HepG2 (cell line): ENCODE measurements around the gene C10orf90. TPM values are rescaled to one million over a fixed set of nuclear protein-coding genes. Genes with fewer than 3 reads are reported as not detected.

ENCODE experiments used
- ATAC-seq: fragments of 200-7000 bp; cut with Tn5 transposase; 3 replicates; pipeline ENCODE4 v1.9.1; 2020; ENCODE audit warnings: mild to moderate bottlenecking, moderate library complexity
- BruUV-seq: library from RNA; stranded (reverse); fragments of 400-500 nt; replicated peaks from 2 replicates; lab custom pipeline; 2021; lab: Mats Ljungman, UMichigan
- CTCF ChIA-PET: fragments of 300-600 bp; formaldehyde crosslinking; extraction: SDS; loops from one replicate; lab custom pipeline; 2021; ENCODE audit warnings: low total read pairs, inconsistent platforms, low intra/inter-chr PET ratio; lab: Yijun Ruan, JAX
- POLR2A ChIA-PET: fragments of 350-600 bp; sonication (Branson Sonifier 250); formaldehyde crosslinking; loops from one replicate; lab custom pipeline; 2020; ENCODE audit warnings: antibody characterized with exemption, inconsistent platforms; lab: Yijun Ruan, JAX
- DNase-seq: peaks from one replicate; pipeline ENCODE4 v3.0.0-alpha.2; 2015; ENCODE audit warnings: low spot score
- FAIRE-seq: peaks from 3 replicates; lab custom pipeline; 2011; peaks lifted over from hg19 to GRCh38; lab: Jason Lieb, UNC
- H2AFZ ChIP-seq: one replicate; pipeline ENCODE4 v1.6.1; 2011; ENCODE audit warnings: low read length, inconsistent platforms
- H3K27ac ChIP-seq: fragments of 300-600 bp; 3 replicates; pipeline ENCODE4 v1.8.0; 2011; ENCODE audit warnings: mixed run types, mild to moderate bottlenecking, mixed read lengths, low read length, inconsistent platforms; ENCODE audit not compliant: insufficient read depth; ENCODE audit errors: extremely low read length
- H3K27me3 ChIP-seq, 2 experiments: fragments of 200-600 bp in 1 of 2; 2 replicates in 1 of 2; 3 replicates in 1 of 2; pipeline versions ENCODE4 v1.6.0 to v1.8.0; 2011; ENCODE audit warnings: low read length in 2 of 2, mild to moderate bottlenecking in 2 of 2, moderate library complexity in 2 of 2, inconsistent platforms in 1 of 2; ENCODE audit not compliant: insufficient read depth in 2 of 2, control insufficient read depth in 1 of 2
- H3K36me3 ChIP-seq, 2 experiments: fragments of 200-600 bp in 1 of 2; replicated peaks in 1 of 2; 2 replicates in 1 of 2; 3 replicates in 1 of 2; pipeline versions ENCODE4 v1.5.1 to v1.8.0; 2011; ENCODE audit warnings: low read length in 2 of 2, inconsistent platforms in 1 of 2; ENCODE audit not compliant: insufficient read depth in 2 of 2, control insufficient read depth in 1 of 2
- H3K4me1 ChIP-seq: 2 replicates; pipeline ENCODE4 v1.5.1; 2012; ENCODE audit warnings: low read length, inconsistent platforms; ENCODE audit not compliant: insufficient read depth
- H3K4me2 ChIP-seq: 2 replicates; pipeline ENCODE4 v1.6.0; 2011; ENCODE audit warnings: low read depth, low read length, inconsistent platforms
- H3K4me3 ChIP-seq, 3 experiments: fragments of 200-600 bp in 1 of 3; sonication (generic), shearing (Covaris generic) in 1 of 3; replicated peaks in 1 of 3; 2 replicates each; pipeline ENCODE4 v1.5.1; 2011 to 2016; ENCODE audit warnings: low read length in 3 of 3, inconsistent platforms in 2 of 3, low read depth in 2 of 3, mild to moderate bottlenecking in 2 of 3, control low read depth in 1 of 3, mixed read lengths in 1 of 3; ENCODE audit not compliant: insufficient read depth in 1 of 3
- H3K79me2 ChIP-seq: one replicate; pipeline ENCODE4 v1.6.1; 2011; ENCODE audit warnings: low read length, inconsistent platforms; ENCODE audit not compliant: insufficient read depth
- H3K9ac ChIP-seq: 2 replicates; pipeline ENCODE4 v1.6.0; 2011; ENCODE audit warnings: mild to moderate bottlenecking, low read depth, low read length, inconsistent platforms; ENCODE audit not compliant: insufficient read depth
- H3K9me3 ChIP-seq: 2 replicates; pipeline ENCODE4 v1.5.1; 2012; ENCODE audit warnings: mild to moderate bottlenecking, low read length
- H4K20me1 ChIP-seq: 2 replicates; pipeline ENCODE4 v1.6.0; 2011; ENCODE audit warnings: inconsistent platforms, mild to moderate bottlenecking, low read length, moderate library complexity; ENCODE audit not compliant: insufficient read depth
- ARNT ChIP-seq: fragments of 450-650 bp; IDR thresholded peaks from 2 replicates; pipeline ENCODE4 v1.6.1; 2017
- BCL6 ChIP-seq: IDR thresholded peaks from 2 replicates; pipeline ENCODE4 v1.6.1; 2016; ENCODE audit warnings: missing genetic modification reagents, missing compliant biosample characterization
- BRCA1 ChIP-seq: sonication (generic); formaldehyde crosslinking; IDR thresholded peaks from 2 replicates; pipeline ENCODE4 v1.4.0; 2020; ENCODE audit warnings: missing genetic modification reagents
- CENPX ChIP-seq: sonication (generic); formaldehyde crosslinking; IDR thresholded peaks from 2 replicates; pipeline ENCODE4 v1.9.0; 2021; ENCODE audit warnings: mild to moderate bottlenecking, missing genetic modification reagents, moderate library complexity
- FOXA1 ChIP-seq, 2 experiments: fragments of 450-650 bp in 1 of 2; sonication (generic) in 1 of 2; formaldehyde crosslinking in 1 of 2; IDR thresholded peaks; 2 replicates each; pipeline versions ENCODE4 v1.4.0 to v1.6.1; 2016 to 2020; ENCODE audit warnings: missing genetic modification reagents in 1 of 2
- MXD4 ChIP-seq: IDR thresholded peaks from 2 replicates; pipeline ENCODE4 v1.6.1; 2016; ENCODE audit warnings: mild to moderate bottlenecking, missing biosample characterization, missing genetic modification reagents
- NR2F2 ChIP-seq: IDR thresholded peaks from 2 replicates; pipeline ENCODE4 v1.6.1; 2012; ENCODE audit warnings: low read depth, inconsistent platforms, borderline replicate concordance
- RXRB ChIP-seq: IDR thresholded peaks from 2 replicates; pipeline ENCODE4 v1.6.1; 2016; ENCODE audit warnings: borderline replicate concordance, missing genetic modification reagents, missing compliant biosample characterization
- ZNF20 ChIP-seq: sonication (generic); formaldehyde crosslinking; IDR thresholded peaks from 2 replicates; pipeline ENCODE4 v1.4.0; 2020; ENCODE audit warnings: mild to moderate bottlenecking, moderate library complexity, missing genetic modification reagents
- ZNF24 ChIP-seq: fragments of 450-650 bp; IDR thresholded peaks from 2 replicates; pipeline ENCODE4 v1.6.1; 2017; ENCODE audit warnings: antibody characterized with exemption, mild to moderate bottlenecking
- ZNF34 ChIP-seq: sonication (generic); formaldehyde crosslinking; IDR thresholded peaks from 2 replicates; pipeline ENCODE4 v1.4.0; 2020; ENCODE audit warnings: mild to moderate bottlenecking, missing genetic modification reagents, borderline replicate concordance
- ZNF577 ChIP-seq: sonication (generic); formaldehyde crosslinking; IDR thresholded peaks from 2 replicates; pipeline ENCODE4 v1.4.0; 2020; ENCODE audit warnings: mild to moderate bottlenecking, low read depth, missing genetic modification reagents, borderline replicate concordance
- ZNF652 ChIP-seq: IDR thresholded peaks from 2 replicates; pipeline ENCODE4 v1.6.1; 2016; ENCODE audit warnings: low read depth, borderline replicate concordance
- ZNF761 ChIP-seq: sonication (generic); formaldehyde crosslinking; conservative IDR thresholded peaks from 2 replicates; pipeline ENCODE4 v1.4.0; 2020; ENCODE audit warnings: mild to moderate bottlenecking, missing genetic modification reagents
- WGBS: methylation state at CpG from one replicate; pipeline ENCODE4 v1.1.6; 2017; ENCODE audit warnings: low lambda C conversion rate; 5-methylcytosine and 5-hydroxymethylcytosine counted together
- in situ Hi-C: cut with HindIII; loops from 2 replicates; pipeline ENCODE4 v1.10.0; 2017; ENCODE audit warnings: low pct_unique_long_range_greater_than_20kb; ENCODE audit not compliant: extremely low pct_ligation_motif_present
- intact Hi-C: fragments of 100-400 bp; cut with micrococcal nuclease; formaldehyde crosslinking; loops from one replicate; pipeline ENCODE4 v1.10.0; 2022; ENCODE audit not compliant: unreplicated experiment
- polyA plus RNA-seq, 8 experiments: library from polyadenylated mRNA; depleted of rRNA in 3 of 8; stranded (reverse) in 7 of 8; unstranded in 1 of 8; fragments of >200 nt; fragmentation: Illumina TruSeq in 4 of 8; extraction: Trizol in 4 of 8; gene quantifications; 2 replicates each; pipeline versions ENCODE4 v1.2.1 to v1.2.3, GENCODE V29; 2011 to 2016; ENCODE audit warnings: low read depth in 4 of 8, missing spikeins in 1 of 8, mixed read lengths in 1 of 8; ENCODE audit not compliant: insufficient read depth in 1 of 8
- total RNA-seq, 5 experiments: library from RNA; depleted of rRNA; stranded (reverse); fragments of >200 nt; fragmentation: Illumina TruSeq; extraction: Trizol; gene quantifications; 2 replicates each; pipeline ENCODE4 v1.2.3, GENCODE V29; 2016; ENCODE audit warnings: low read depth in 1 of 5
- TF ChIP-seq, protein P1 (sequence below): sonication (generic); formaldehyde crosslinking; IDR thresholded peaks from 2 replicates; pipeline ENCODE4 v1.8.1; 2023; ENCODE audit warnings: mild to moderate bottlenecking, missing genetic modification reagents, borderline replicate concordance
- TF ChIP-seq, protein P2 (sequence below): sonication (generic); formaldehyde crosslinking; IDR thresholded peaks from 2 replicates; pipeline ENCODE4 v1.4.0; 2020; ENCODE audit warnings: missing genetic modification reagents
- TF ChIP-seq, protein P3 (sequence below): sonication (generic); formaldehyde crosslinking; IDR thresholded peaks from 2 replicates; pipeline ENCODE4 v1.5.1; 2020; ENCODE audit warnings: mild to moderate bottlenecking, missing genetic modification reagents, moderate library complexity
- TF ChIP-seq, protein P4 (sequence below): sonication (generic); formaldehyde crosslinking; IDR thresholded peaks from 2 replicates; pipeline ENCODE4 v1.5.1; 2020; ENCODE audit warnings: mild to moderate bottlenecking, moderate library complexity, missing genetic modification reagents
- TF ChIP-seq, protein P5 (sequence below): IDR thresholded peaks from 2 replicates; pipeline ENCODE4 v1.6.1; 2016

C10orf90 gene
- total and polyA plus RNA-seq, 2 of the 13 experiments (the other 11 are each of a cell fraction or from before 2014, with no cell fraction given), result not detected

DNA sequence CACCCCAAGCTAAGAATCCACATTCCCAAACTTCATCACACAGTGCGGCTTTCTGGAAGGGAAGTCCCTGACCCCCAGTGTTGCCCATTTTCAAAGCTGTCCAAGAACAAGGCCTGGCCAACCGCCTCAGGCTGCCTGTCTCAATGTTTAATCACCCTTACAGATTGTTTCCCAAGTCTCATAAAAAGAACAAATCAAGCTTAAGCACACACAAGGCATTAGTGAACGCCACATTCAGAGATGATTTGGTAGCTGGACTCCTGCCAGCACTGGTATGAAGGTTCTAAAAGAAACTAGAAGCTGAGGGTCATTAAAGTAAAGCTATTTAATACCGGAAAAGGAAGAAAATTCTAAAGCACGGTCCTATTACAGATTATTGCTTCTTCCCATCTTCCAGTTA lies 35.6 kb downstream of the C10orf90 start (continued):
- TF ChIP-seq ZNF761 (CRISPR knock-in tag), result no peak
- TF ChIP-seq RXRB (CRISPR knock-in tag), result no peak
- TF ChIP-seq ARNT, result no peak
- TF ChIP-seq ZNF577 (CRISPR knock-in tag), result no peak
- no peak for TF ChIP-seq CENPX (CRISPR knock-in tag)
- TF ChIP-seq ZNF24, result no peak
- TF ChIP-seq, all 625 proteins: peak for 0

DNA sequence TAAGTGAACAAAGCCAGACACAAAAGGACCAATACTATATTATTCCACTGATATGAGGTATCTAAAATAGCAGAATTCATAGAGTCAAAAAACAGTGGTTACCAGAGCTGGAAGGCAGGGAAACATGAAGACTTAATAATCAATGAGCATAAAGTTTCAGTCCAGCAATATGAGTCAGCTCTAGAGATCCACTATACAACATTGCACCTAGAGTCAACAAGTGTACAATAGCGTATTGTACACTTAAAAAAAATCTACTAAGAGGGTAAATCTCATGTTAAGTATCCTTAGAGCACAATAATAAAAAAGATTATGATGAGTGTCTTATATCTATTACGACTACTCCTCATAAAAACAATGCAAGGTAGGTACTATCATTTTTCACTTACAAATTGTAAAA lies 36.1 kb downstream of the C10orf90 start:
- in situ Hi-C loops (no loop called here), intact Hi-C loops (no loop called here)
- H3K79me2 ChIP-seq, result no peaks in the 10 kb centered on the region
- H4K20me1 ChIP-seq, result no peaks in the 10 kb centered on the region
- ChIA-PET POLR2A (no interaction called here), CTCF (no interaction called here)
- BruUV-seq, result no TSS peak
- H3K27ac ChIP-seq, result no peak overlapping the region
- no peak overlapping the region for H2AFZ ChIP-seq
- WGBS, result 0% methylated on average over 2 of the region's 2 CpGs
- no peaks in the 10 kb centered on the region for H3K9me3 ChIP-seq
- no peaks in the 10 kb centered on the region for H3K4me1 ChIP-seq
- no peak overlapping the region for H3K4me3 ChIP-seq
- no peak for DNase-seq
- no peaks in the 10 kb centered on the region for H3K36me3 ChIP-seq
- no peak for ATAC-seq
- H3K9ac ChIP-seq, result no peak overlapping the region
- no peak for FAIRE-seq
- H3K4me2 ChIP-seq, result no peak overlapping the region
- H3K27me3 ChIP-seq, result peaks cover 1 to 33% of the 10 kb centered on the region in 2 experiments; a peak in 4 of 5 replicates
- no peak for TF ChIP-seq NR2F2
- TF ChIP-seq, protein P1, sequence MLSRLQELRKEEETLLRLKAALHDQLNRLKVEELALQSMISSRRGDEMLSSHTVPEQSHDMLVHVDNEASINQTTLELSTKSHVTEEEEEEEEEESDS (CRISPR knock-in tag), result no peak
- TF ChIP-seq, protein P2, sequence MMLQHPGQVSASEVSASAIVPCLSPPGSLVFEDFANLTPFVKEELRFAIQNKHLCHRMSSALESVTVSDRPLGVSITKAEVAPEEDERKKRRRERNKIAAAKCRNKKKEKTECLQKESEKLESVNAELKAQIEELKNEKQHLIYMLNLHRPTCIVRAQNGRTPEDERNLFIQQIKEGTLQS (CRISPR knock-in tag), result no peak
- TF ChIP-seq, protein P3, sequence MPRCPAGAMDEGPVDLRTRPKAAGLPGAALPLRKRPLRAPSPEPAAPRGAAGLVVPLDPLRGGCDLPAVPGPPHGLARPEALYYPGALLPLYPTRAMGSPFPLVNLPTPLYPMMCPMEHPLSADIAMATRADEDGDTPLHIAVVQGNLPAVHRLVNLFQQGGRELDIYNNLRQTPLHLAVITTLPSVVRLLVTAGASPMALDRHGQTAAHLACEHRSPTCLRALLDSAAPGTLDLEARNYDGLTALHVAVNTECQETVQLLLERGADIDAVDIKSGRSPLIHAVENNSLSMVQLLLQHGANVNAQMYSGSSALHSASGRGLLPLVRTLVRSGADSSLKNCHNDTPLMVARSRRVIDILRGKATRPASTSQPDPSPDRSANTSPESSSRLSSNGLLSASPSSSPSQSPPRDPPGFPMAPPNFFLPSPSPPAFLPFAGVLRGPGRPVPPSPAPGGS, result no peak
- no peak for TF ChIP-seq BCL6
- TF ChIP-seq ZNF20 (CRISPR knock-in tag), result no peak
- no peak for TF ChIP-seq FOXA1 (IDR thresholded peaks at IDR 0.05)
- TF ChIP-seq FOXA1 (CRISPR knock-in tag; IDR thresholded peaks at IDR 0.05), result no peak
- TF ChIP-seq ZNF652 (CRISPR knock-in tag), result no peak
- TF ChIP-seq, protein P4, sequence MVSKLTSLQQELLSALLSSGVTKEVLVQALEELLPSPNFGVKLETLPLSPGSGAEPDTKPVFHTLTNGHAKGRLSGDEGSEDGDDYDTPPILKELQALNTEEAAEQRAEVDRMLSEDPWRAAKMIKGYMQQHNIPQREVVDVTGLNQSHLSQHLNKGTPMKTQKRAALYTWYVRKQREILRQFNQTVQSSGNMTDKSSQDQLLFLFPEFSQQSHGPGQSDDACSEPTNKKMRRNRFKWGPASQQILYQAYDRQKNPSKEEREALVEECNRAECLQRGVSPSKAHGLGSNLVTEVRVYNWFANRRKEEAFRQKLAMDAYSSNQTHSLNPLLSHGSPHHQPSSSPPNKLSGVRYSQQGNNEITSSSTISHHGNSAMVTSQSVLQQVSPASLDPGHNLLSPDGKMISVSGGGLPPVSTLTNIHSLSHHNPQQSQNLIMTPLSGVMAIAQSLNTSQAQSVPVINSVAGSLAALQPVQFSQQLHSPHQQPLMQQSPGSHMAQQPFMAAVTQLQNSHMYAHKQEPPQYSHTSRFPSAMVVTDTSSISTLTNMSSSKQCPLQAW (CRISPR knock-in tag), result no peak
- no peak for TF ChIP-seq MXD4 (CRISPR knock-in tag)
- no peak for TF ChIP-seq ZNF34 (CRISPR knock-in tag)
- TF ChIP-seq BRCA1 (CRISPR knock-in tag), result no peak
- TF ChIP-seq, protein P5, sequence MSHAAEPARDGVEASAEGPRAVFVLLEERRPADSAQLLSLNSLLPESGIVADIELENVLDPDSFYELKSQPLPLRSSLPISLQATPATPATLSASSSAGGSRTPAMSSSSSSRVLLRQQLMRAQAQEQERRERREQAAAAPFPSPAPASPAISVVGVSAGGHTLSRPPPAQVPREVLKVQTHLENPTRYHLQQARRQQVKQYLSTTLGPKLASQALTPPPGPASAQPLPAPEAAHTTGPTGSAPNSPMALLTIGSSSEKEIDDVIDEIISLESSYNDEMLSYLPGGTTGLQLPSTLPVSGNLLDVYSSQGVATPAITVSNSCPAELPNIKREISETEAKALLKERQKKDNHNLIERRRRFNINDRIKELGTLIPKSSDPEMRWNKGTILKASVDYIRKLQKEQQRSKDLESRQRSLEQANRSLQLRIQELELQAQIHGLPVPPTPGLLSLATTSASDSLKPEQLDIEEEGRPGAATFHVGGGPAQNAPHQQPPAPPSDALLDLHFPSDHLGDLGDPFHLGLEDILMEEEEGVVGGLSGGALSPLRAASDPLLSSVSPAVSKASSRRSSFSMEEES, result no peak
